Esophagus mucosa (tissue), 1 donor: ENCODE results near the gene NAT14. TPM values are rescaled to one million over a fixed set of nuclear protein-coding genes. Genes with fewer than 3 reads are reported as not detected.

Experiments
- ATAC-seq: fragments of 200-7000 bp; cut with Tn5 transposase; one replicate; pipeline ENCODE4 v1.9.1; 2020
- total RNA-seq: library from RNA; stranded (reverse); gene quantifications from one replicate; pipeline ENCODE4 v1.2.4, GENCODE V29; 2023
- donor health status: DM: yes; HTN: yes; CAD: no.

NAT14 gene
- total RNA-seq, 1 donor from 2014 or later: 7.5 TPM

- peak; percentile 24 for ATAC-seq
Observed at GRCh38 chr19:55472463-55472862, 12.5 kb upstream of the NAT14 start.

GRCh38 chr19:55473225-55474012, 11.6 kb upstream of the NAT14 start:
- ATAC-seq: no peak

GRCh38 chr19:55474269-55475265, 10.4 kb upstream of the NAT14 start:
- no peak for ATAC-seq

- peak; percentile 95 for ATAC-seq
Observed at GRCh38 chr19:55476100-55476775, 8.8 kb upstream of the NAT14 start, which contains the start of gene ZNF628. Gene ZNF628, plus strand, starts transcription at chr19:55476617. Its CDS starts 3,294 bp downstream, at chr19:55479911.

- ATAC-seq: no peak
Observed at GRCh38 chr19:55477905-55478304, 7.1 kb upstream of the NAT14 start.

- ATAC-seq: no peak
Observed at GRCh38 chr19:55478364-55478763, 6.6 kb upstream of the NAT14 start.

- no peak for ATAC-seq
Observed at GRCh38 chr19:55479045-55479444, 5.9 kb upstream of the NAT14 start.

- no peak for ATAC-seq
Observed at GRCh38 chr19:55479451-55480230, 5.3 kb upstream of the NAT14 start.

- no peak for ATAC-seq
Observed at GRCh38 chr19:55481148-55481793, 3.7 kb upstream of the NAT14 start.

- ATAC-seq: no peak
Observed at GRCh38 chr19:55481794-55482155, 3.2 kb upstream of the NAT14 start.

GRCh38 chr19:55482156-55482961, 2.6 kb upstream of the NAT14 start:
- ATAC-seq: no peak

GRCh38 chr19:55482967-55483705, 1.9 kb upstream of the NAT14 start:
- ATAC-seq: no peak

- ATAC-seq: no peak
Observed at GRCh38 chr19:55483706-55484592, 1.0 kb upstream of the NAT14 start.

- ATAC-seq: no peak
Observed at GRCh38 chr19:55485439-55486011, 537 bp downstream of the NAT14 start.

- ATAC-seq: no peak
Observed at GRCh38 chr19:55486043-55486970, 1.3 kb downstream of the NAT14 start.

GRCh38 chr19:55486971-55487923, 2.3 kb downstream of the NAT14 start:
- peak; percentile 40 for ATAC-seq
